ENCODE data around the gene TEX36.
"Not testable (repeated sequence)": the region's sequence is repeated elsewhere in the genome, so short reads cannot be mapped to it uniquely, and the experiment has no call there.

The TEX36 gene

DNA sequence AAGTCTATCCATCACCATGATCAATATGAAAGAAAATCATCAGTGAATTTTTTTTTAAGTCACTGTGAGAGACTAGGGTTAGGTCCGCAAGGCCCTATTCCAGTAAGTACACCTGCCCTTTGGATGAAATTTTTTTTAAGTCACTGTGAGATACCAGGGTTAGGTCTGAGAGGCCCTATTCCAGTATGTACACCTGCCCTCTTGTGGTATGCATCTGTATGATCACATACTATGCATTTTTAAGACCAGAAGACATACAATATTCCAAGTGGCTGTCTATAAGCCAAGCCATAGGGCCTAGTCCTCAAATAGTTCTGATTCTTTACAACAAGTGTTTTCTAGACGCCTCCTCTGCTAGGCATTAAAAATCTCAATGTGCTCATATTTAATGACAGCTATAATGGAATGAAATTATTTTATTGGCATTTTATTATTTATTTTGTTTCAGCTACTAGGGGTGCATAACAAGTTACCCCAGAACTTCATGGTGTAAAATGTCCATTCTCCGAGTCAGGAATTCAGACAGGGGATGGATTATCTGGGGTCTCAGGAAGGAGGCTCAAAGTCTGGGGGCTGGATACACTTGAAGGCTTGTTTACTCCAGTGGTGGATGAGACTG, 53.1 kb downstream of the TEX36 start:
- ATAC-seq = no peak

DNA sequence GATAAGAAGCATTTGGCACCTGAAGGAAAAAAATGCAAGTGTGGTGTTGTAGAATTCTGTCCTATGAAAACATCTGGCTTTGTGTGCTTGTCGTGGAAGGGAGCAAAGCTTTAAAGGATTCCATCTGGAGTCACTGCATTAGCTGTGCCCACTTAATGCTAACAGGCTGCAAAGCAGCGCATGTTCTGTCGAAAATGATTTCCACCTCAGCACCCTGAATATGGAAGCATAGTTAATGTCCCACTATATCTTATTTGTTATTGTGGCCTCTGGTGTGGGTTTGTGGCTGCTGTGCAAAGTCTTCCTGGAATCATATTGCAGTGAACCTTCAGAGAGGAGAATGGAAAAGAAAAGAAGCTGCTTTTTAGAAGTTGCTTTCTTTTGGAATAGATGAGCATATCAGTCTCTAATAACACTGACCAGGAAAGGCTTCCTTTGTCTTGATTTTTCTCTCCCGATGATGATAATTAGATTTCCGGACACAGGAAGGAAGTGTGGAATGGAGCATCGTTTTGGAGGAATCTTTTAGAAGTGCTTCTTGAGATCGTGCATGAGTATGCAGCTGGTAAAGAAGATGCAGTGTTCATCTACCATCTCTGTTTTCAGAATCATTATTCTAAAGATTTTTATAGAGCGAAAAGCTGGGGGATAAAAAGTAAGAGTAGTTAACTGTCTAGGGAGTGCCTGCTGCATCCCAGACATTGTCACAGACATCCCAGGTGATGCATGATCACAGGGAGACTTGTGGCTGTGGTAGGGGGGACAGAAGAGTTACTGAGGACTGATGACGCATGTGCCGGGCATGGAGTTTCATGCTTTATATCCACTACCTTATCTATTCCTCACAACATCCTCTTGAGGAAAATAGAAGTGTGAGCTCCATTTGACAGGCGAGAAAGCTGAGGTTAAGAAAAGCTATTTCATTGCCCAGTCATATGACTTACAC, 54.6 kb downstream of the TEX36 start:
- no peak for ATAC-seq

DNA sequence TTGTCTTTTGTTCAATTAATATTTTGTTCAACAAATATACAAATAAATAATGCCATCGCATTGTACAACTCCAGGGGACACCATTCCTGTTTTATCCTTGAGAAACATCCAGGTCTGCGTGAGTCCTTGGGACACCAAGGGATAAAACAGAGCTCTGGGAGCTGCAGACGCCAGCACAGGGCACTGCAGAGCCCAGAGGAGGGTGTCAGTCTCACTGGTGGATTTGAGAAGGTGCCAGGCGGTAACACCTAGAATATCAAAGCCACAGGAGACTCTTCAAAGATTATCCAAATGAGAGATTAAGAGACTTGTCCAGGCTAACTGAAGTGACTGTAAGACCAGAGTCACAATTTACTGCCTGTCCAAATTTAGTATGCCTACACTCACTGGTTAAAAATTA, 55.3 kb downstream of the TEX36 start:
- ATAC-seq = no peak

DNA sequence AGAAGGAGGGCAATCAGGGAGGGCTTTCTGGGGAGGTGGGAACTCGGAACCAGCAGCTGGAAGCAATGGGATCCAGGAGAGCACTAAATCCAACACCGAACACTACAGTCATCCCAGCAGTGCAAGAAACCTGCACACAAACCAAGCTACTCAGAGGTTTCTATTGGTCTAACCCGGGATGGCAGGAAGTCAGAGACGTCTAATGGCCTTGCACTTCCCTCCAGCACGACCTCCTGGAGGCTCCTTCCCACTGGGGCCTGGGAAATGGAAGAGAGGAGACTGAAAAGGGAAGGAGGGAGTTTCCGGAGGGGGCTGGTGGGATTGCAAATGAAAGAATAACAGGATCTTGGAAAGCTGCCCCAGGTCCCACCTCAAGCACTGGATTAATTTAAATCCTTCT, 56.3 kb downstream of the TEX36 start:
- ATAC-seq = no peak

DNA sequence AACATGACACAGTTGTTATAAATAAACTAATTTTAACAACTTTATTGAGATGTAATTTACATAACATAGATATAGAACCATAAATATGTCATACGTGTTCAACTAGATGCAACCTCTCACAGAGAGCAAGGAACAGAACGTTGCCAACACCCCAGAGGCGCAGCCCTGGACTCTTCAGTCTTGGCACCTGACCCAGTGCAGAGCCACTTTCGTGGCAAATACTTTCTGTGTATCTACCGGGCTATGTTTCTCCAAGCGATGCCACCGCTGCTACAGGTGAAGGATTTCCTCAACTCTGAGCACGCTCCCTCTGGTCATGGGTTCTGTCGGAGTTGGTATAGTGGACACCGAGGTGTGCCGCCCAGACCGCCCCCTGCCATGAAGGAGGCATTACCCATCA, 57.4 kb downstream of the TEX36 start:
- ATAC-seq = no peak

DNA sequence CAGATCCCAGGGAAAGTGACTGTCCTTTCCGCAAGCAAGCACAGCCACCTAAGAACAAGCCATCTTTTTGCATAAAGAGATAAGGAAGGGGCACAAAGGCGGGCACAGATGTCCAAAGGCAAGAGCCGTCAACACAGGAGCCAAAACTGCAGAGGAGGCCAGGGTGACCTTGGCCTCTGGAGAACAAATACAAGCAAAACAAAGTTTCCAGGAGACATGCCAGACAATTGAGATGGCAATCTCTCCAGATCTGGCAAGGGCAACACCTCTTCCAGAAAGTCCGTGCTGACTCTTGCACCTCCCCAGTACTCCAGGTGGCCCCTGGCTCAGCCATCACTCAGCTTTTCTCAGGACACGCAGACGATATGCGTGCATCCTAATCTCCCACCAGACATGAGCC, 58.2 kb downstream of the TEX36 start:
- no peak for ATAC-seq

DNA sequence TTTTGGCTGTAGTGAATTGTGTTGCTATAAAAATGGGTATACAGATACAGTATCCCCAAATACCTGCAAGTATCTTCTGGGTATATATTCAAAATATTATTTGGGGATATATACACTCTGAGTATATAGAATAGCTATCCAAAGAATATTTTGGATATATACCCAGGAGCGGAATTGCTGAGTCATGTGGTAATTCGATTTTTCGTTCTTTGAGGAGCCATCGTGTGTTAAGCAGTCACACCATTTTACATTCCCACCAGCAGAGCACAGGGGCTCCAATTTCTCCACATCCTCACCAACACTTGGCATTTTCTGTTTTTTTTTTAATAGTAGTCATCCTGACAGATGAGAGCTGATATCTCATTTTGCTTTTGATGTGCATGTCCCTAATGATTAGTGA, 61.9 kb downstream of the TEX36 start:
- ATAC-seq = no peak

DNA sequence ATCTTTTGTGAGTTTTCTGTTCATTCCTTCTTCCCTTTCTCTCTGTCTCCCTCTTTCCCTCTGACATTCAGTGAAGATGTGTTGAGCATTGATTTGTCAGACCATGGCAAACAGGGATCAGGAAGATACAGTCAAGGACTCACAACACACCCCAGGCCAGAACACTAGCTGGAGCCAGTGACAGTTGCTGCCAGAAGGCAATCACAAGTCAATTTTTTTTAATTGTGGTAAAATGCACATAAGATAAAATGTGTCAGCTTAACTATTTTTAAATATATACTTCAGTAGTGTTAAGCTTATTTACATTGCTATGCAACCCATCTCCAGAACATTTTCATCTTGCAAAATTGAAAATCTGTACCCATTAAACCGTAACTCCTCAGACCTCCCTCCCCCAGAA, 62.6 kb downstream of the TEX36 start:
- no peak for ATAC-seq

DNA sequence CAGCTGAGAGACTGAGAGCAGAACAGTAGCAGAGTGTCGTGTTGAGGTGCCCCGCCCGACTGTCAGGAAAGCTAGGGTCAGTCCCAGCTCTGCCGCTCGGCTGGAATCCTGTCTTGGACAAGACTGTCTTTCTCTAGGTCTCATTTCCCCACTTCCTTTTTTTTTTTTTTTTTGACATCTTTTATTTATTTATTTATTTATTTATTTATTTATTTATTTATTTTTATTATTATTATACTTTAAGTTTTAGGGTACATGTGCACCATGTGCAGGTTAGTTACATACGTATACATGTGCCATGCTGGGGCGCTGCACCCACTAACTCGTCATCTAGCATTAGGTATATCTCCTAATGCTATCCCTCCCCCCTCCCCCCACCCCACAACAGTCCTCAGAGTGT, 69.9 kb downstream of the TEX36 start:
- not testable (repeated sequence) for ATAC-seq

DNA sequence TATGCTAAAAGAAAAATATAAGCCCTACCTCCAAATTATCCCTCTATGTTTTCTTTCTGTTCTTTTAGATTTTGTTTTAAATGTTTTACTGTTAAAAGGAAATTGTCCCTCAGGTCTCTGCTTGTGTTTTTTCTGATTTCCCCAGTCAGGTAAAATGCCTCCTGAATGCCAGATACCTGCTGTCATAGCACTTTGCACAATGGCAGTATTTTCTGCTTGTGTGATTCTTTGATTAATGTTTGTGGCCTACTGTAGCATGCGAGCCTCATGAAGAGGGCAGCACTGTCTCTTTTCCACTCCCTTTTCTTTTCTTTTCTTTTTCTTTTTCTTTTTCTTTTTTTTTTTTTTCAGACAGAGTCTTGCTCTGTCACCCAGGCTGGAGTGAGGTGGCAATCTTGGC, 71.2 kb downstream of the TEX36 start:
- ATAC-seq = no peak

DNA sequence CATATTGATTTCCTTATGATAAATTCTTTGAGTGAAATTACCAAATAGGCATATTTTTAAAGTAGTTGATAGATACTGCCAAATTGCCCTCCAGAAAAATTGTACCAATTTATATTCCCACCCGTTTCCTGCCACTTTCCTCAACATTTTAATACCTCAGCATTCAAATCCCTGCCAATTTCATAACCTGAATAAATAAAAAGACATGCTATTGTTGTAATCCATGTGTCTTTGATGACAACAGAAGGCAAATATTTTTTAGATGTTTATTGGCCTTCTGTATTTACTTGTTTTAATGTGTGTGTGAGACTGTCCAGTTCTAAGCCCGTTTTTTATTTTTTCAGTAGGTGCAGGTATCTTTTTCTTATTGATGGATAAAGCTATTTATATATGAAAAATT, 71.7 kb downstream of the TEX36 start:
- ATAC-seq = no peak

DNA sequence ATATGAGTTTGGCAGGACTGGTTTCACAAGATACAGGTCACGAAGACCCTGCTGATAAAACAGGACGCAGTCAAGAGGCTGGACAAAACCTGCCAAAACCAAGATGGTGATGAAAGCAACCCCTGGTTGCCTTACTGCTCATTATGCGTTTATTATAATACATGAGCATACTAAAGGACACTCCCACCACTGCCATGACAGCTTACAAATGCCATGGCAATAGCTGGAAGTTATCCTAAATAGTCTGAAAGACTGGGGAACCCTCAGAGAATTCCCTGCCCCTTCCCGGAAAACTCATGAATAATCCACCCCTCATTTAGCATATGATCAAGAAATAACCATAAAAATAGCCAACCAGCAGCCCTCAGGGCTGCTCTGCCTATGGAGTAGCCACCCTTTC, 73.1 kb downstream of the TEX36 start:
- no peak for ATAC-seq

DNA sequence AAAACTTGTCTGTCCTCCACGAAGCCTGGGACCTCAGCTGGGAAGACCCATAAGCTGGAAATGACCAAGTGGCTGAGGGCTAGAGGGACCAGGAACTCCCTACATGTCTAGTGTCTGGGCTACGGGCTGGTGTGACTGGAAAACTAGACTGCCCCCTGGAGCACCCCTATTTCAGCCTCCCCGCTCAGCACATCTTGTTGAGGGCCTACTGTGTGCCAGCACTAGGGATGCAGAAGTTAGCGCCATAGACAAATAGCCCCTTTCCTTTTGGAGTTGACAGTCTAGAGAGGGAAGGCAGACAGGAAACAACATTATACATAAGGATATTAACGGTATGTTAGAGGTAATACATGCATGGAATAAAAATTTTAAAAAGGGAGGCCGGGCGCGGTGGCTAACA, 74.5 kb downstream of the TEX36 start:
- ATAC-seq = no peak

DNA sequence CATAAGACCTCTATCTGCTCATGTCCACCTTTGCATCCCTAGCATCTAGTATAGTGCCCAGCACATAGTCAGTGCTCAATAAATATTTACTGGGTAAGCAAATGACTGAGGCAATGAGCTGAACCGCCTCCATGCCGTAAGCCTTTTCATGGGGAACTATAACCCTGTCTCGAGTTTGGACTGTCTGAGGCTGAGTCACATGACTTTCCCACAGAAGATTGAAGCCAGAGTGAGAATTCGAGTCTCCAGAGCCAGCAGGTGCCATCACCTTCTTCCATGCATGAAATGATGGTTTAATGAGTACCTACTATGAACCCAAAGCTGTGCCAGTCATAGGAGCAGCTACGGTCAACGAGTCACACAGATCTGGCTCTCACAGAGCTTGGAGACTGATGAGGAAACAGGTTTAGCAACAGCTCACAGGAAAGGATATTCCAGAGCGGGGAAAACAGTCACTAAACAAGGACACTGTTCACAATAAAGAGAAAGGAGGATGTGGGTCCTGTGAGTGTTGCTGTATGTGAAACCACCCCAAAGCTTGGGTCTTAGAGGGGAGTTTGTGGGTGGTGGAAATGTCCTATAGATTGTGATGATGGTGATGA, 75.2 kb downstream of the TEX36 start:
- no peak for ATAC-seq

DNA sequence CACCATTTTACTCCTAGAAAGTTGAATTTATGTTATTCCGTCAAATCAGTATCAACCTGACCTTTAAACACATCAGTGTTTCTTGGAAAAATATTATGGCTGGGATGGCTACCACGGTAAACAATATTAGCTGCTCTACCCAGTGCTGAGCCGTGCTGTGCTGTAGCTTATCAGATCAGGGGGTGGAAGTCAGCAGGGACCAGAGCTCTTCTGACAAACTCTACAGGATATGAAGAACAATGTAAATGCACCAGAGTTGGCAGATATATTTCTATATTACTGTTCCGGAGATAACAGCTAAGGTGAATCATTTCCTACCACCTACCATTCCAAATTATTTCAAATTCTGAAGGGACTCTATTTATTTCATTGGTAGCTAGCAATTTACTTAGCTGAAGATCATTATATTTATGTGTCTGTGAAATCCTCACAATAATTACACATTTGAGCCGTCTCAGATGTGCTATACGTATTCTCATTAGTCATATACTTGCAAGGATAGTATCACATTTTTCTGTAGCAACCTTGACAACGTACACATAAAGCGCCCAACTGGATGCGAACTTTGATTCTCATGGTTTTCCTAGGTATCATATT, 76.5 kb downstream of the TEX36 start:
- no peak for ATAC-seq
